ENCODE measurements around the gene ELFN2.

- TF ChIP-seq EZH2 (IDR thresholded peaks at IDR 0.05; ENCODE audit: insufficient read depth, poor library complexity, severe bottlenecking) (no peak), EZH2phosphoT487 (IDR thresholded peaks at IDR 0.05; ENCODE audit: insufficient read depth, low read depth) (no peak)
Observed at GRCh38 chr22:37376643-37377042, 50.6 kb downstream of the ELFN2 start.

Data from GM23248 (cell line).